HCT116 (cell line): Measurements from ENCODE around the gene SUMO3.

Experiments
- ATF3 ChIP-seq: IDR thresholded peaks from 2 replicates; pipeline ENCODE4 v1.6.1; 2012
- CTCF ChIP-seq, 3 experiments: fragments of 200-600 bp in 1 of 3; sonication (generic) in 1 of 3; IDR thresholded peaks in 2 of 3; conservative IDR thresholded peaks in 1 of 3; 2 replicates each; pipeline ENCODE4 v1.5.1; 2012 to 2017; ENCODE audit warnings: low read depth in 2 of 3, low read length in 2 of 3, antibody characterized with exemption in 1 of 3, borderline replicate concordance in 1 of 3, control low read depth in 1 of 3, mild to moderate bottlenecking in 1 of 3, mixed read lengths in 1 of 3, mixed run types in 1 of 3, moderate library complexity in 1 of 3; ENCODE audit not compliant: insufficient read depth in 1 of 3
- ELF1 ChIP-seq: IDR thresholded peaks from 2 replicates; pipeline ENCODE4 v1.6.1; 2012; ENCODE audit warnings: low read depth, borderline replicate concordance
- POLR2A ChIP-seq: IDR thresholded peaks from 2 replicates; pipeline ENCODE4 v1.7.0; 2011; ENCODE audit warnings: borderline replicate concordance; ENCODE audit not compliant: insufficient read depth, insufficient read length; ENCODE audit errors: extremely low read depth
- POLR2AphosphoS5 ChIP-seq: IDR thresholded peaks from 2 replicates; pipeline ENCODE4 v1.6.1; 2011; ENCODE audit warnings: mild to moderate bottlenecking, low read depth, low read length, moderate library complexity
- TCF7L2 ChIP-seq: IDR thresholded peaks from 2 replicates; pipeline ENCODE4 v1.7.0; 2011; ENCODE audit warnings: borderline replicate concordance, inconsistent platforms; ENCODE audit not compliant: insufficient read depth, insufficient read length; ENCODE audit errors: extremely low read depth
- YY1 ChIP-seq: IDR thresholded peaks from 2 replicates; pipeline ENCODE4 v1.6.1; 2011; ENCODE audit warnings: low read length, low read depth, moderate library complexity, mild to moderate bottlenecking; ENCODE audit not compliant: insufficient replicate concordance; ENCODE audit errors: extremely low read depth
- ZFX ChIP-seq: fragments of 450-650 bp; IDR thresholded peaks from 2 replicates; pipeline ENCODE4 v1.6.1; 2017
- ZNF274 ChIP-seq: fragments of 200-500 bp; sonication (Bioruptor generic); IDR thresholded peaks from 2 replicates; pipeline ENCODE4 v1.6.1; 2014; ENCODE audit warnings: mild to moderate bottlenecking, low read depth, low read length, inconsistent platforms
- TF ChIP-seq, protein P1 (sequence below): IDR thresholded peaks from 2 replicates; pipeline ENCODE4 v1.6.1; 2012; ENCODE audit warnings: low read depth
- TF ChIP-seq, protein P2 (sequence below): IDR thresholded peaks from 2 replicates; pipeline ENCODE4 v1.6.1; 2012

GRCh38 chr21:44804762-44805161 is 13.1 kb downstream of the SUMO3 start:
- 0 out of 2 replicates have a peak, but pooled peaks have one; percentile 4 for TF ChIP-seq POLR2AphosphoS5
- TF ChIP-seq CTCF (IDR thresholded peaks at IDR 0.05 in 2 of 3, conservative IDR thresholded peaks at IDR 0.05 in 1 of 3; ENCODE audit: borderline replicate concordance in 1 of 3, insufficient read depth in 1 of 3, low read depth in 2 of 3, low read length in 2 of 3): no peak
- TF ChIP-seq, protein P1, sequence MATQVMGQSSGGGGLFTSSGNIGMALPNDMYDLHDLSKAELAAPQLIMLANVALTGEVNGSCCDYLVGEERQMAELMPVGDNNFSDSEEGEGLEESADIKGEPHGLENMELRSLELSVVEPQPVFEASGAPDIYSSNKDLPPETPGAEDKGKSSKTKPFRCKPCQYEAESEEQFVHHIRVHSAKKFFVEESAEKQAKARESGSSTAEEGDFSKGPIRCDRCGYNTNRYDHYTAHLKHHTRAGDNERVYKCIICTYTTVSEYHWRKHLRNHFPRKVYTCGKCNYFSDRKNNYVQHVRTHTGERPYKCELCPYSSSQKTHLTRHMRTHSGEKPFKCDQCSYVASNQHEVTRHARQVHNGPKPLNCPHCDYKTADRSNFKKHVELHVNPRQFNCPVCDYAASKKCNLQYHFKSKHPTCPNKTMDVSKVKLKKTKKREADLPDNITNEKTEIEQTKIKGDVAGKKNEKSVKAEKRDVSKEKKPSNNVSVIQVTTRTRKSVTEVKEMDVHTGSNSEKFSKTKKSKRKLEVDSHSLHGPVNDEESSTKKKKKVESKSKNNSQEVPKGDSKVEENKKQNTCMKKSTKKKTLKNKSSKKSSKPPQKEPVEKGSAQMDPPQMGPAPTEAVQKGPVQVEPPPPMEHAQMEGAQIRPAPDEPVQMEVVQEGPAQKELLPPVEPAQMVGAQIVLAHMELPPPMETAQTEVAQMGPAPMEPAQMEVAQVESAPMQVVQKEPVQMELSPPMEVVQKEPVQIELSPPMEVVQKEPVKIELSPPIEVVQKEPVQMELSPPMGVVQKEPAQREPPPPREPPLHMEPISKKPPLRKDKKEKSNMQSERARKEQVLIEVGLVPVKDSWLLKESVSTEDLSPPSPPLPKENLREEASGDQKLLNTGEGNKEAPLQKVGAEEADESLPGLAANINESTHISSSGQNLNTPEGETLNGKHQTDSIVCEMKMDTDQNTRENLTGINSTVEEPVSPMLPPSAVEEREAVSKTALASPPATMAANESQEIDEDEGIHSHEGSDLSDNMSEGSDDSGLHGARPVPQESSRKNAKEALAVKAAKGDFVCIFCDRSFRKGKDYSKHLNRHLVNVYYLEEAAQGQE: no peak
- TF ChIP-seq POLR2A: no peak
- no peak for TF ChIP-seq ATF3
- no peak for TF ChIP-seq ELF1
- no peak for TF ChIP-seq TCF7L2
- TF ChIP-seq ZNF274: no peak
- TF ChIP-seq YY1: no peak
- TF ChIP-seq, protein P2, sequence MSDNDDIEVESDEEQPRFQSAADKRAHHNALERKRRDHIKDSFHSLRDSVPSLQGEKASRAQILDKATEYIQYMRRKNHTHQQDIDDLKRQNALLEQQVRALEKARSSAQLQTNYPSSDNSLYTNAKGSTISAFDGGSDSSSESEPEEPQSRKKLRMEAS: no peak
- no peak for TF ChIP-seq ZFX
